SK-N-SH (cell line): Measurements from ENCODE around the gene IL17RA. TPM values are rescaled to one million over a fixed set of nuclear protein-coding genes. Genes with fewer than 3 reads are reported as not detected.

Experiments
- CTCF ChIA-PET: fragments of 300-600, 350-600 bp; formaldehyde crosslinking; extraction: SDS; loops from one replicate; lab custom pipeline; 2021; lab: Yijun Ruan, JAX
- POLR2A ChIA-PET: fragments of 350-600 bp; sonication (Branson Sonifier 250); formaldehyde crosslinking; extraction: SDS; loops from one replicate; lab custom pipeline; 2020; ENCODE audit warnings: antibody characterized with exemption, inconsistent platforms; lab: Yijun Ruan, JAX
- DNase-seq: peaks from one replicate; pipeline ENCODE4 v3.0.0; 2012
- H2AFZ ChIP-seq: fragments of 200-600 bp; sonication (generic); 2 replicates; pipeline ENCODE4 v1.8.1; 2016; ENCODE audit warnings: antibody characterized with exemption, mild to moderate bottlenecking, low read depth
- H3F3A ChIP-seq: fragments of 200-600 bp; sonication (generic); replicated peaks from 2 replicates; pipeline ENCODE3; 2016; ENCODE audit warnings: antibody characterized with exemption, mild to moderate bottlenecking; ENCODE audit not compliant: insufficient read depth
- H3K27ac ChIP-seq, 2 experiments: fragments of 200-500 bp in 1 of 2; fragments of 200-600 bp in 1 of 2; sonication (Bioruptor generic) in 1 of 2; sonication (generic), shearing (Covaris generic) in 1 of 2; 2 replicates each; pipeline versions ENCODE4 v1.5.1 to v1.6.1; 2014 to 2016; ENCODE audit warnings: low read depth in 2 of 2, inconsistent platforms in 1 of 2, low read length in 1 of 2, mild to moderate bottlenecking in 1 of 2, mixed read lengths in 1 of 2
- H3K27me3 ChIP-seq: fragments of 200-600 bp; sonication (generic), shearing (Covaris generic); 2 replicates; pipeline ENCODE4 v1.6.1; 2016; ENCODE audit warnings: mixed run types; ENCODE audit not compliant: insufficient read depth
- H3K36me3 ChIP-seq, 2 experiments: fragments of 200-500 bp in 1 of 2; fragments of 200-600 bp in 1 of 2; sonication (Bioruptor generic) in 1 of 2; sonication (generic) in 1 of 2; replicated peaks in 1 of 2; 2 replicates each; pipeline versions ENCODE3 to v1.5.1; 2014 to 2016; ENCODE audit warnings: low read length in 1 of 2, mild to moderate bottlenecking in 1 of 2; ENCODE audit not compliant: insufficient read depth in 2 of 2, control insufficient read depth in 1 of 2
- H3K4me1 ChIP-seq, 2 experiments: fragments of 200-500 bp in 1 of 2; fragments of 200-600 bp in 1 of 2; sonication (Bioruptor generic) in 1 of 2; sonication (generic), shearing (Covaris generic) in 1 of 2; 2 replicates each; pipeline versions ENCODE4 v1.5.1 to v1.6.1; 2014 to 2016; ENCODE audit warnings: low read depth in 1 of 2, low read length in 1 of 2, mixed run types in 1 of 2; ENCODE audit not compliant: insufficient read depth in 2 of 2, control insufficient read depth in 1 of 2
- H3K4me2 ChIP-seq: fragments of 200-600 bp; sonication (generic), shearing (Covaris generic); 2 replicates; pipeline ENCODE4 v1.6.1; 2017; ENCODE audit warnings: mixed run types
- H3K4me3 ChIP-seq, 2 experiments: fragments of 200-500 bp in 1 of 2; fragments of 200-600 bp in 1 of 2; sonication (Bioruptor generic) in 1 of 2; sonication (generic), shearing (Covaris generic) in 1 of 2; 2 replicates each; pipeline versions ENCODE4 v1.5.1 to v1.8.1; 2014 to 2016; ENCODE audit warnings: low read depth in 2 of 2, inconsistent platforms in 1 of 2, low read length in 1 of 2, mild to moderate bottlenecking in 1 of 2, mixed read lengths in 1 of 2, moderate library complexity in 1 of 2
- H3K79me2 ChIP-seq: fragments of 200-600 bp; sonication (generic); 2 replicates; pipeline ENCODE4 v1.8.1; 2017; ENCODE audit warnings: mild to moderate bottlenecking; ENCODE audit not compliant: insufficient read depth
- H3K9ac ChIP-seq: fragments of 200-600 bp; sonication (generic); 2 replicates; pipeline ENCODE4 v1.6.1; 2017; ENCODE audit warnings: mixed run types
- H3K9me2 ChIP-seq: fragments of 200-600 bp; sonication (generic); 2 replicates; pipeline ENCODE4 v1.6.1; 2017; ENCODE audit warnings: mixed run types
- H3K9me3 ChIP-seq: fragments of 200-600 bp; sonication (generic); 2 replicates; pipeline ENCODE4 v1.6.1; 2017; ENCODE audit warnings: mixed run types, mild to moderate bottlenecking, moderate library complexity
- H4K20me1 ChIP-seq: fragments of 200-600 bp; sonication (generic); 2 replicates; pipeline ENCODE4 v1.6.1; 2017; ENCODE audit warnings: mild to moderate bottlenecking, mixed run types; ENCODE audit not compliant: insufficient read depth
- CHD2 ChIP-seq: fragments of 150-350 bp; IDR thresholded peaks from 2 replicates; pipeline ENCODE4 v1.6.1; 2018; ENCODE audit warnings: low read length; ENCODE audit not compliant: partially characterized antibody
- ELF1 ChIP-seq: IDR thresholded peaks from 2 replicates; pipeline ENCODE4 v1.4.0; 2012
- EP300 ChIP-seq, 2 experiments: IDR thresholded peaks; 2 replicates each; pipeline versions ENCODE4 v1.4.0 to v1.6.1; 2012; ENCODE audit warnings: borderline replicate concordance in 1 of 2, low read depth in 1 of 2, low read length in 1 of 2
- FOSL2 ChIP-seq: IDR thresholded peaks from 2 replicates; pipeline ENCODE4 v1.4.0; 2012; ENCODE audit warnings: low read depth, mild to moderate bottlenecking, moderate library complexity, borderline replicate concordance
- GABPA ChIP-seq: IDR thresholded peaks from 2 replicates; pipeline ENCODE4 v1.4.0; 2012; ENCODE audit warnings: low read depth, mild to moderate bottlenecking
- GATA2 ChIP-seq: sonication (generic); formaldehyde crosslinking; IDR thresholded peaks from 2 replicates; pipeline ENCODE4 v1.5.0; 2020; ENCODE audit warnings: mild to moderate bottlenecking, missing genetic modification reagents
- MEF2A ChIP-seq: IDR thresholded peaks from 2 replicates; pipeline ENCODE4 v1.4.0; 2012; ENCODE audit warnings: low read depth, borderline replicate concordance
- NRF1 ChIP-seq: IDR thresholded peaks from 2 replicates; pipeline ENCODE4 v1.6.1; 2012; ENCODE audit warnings: low read depth, mild to moderate bottlenecking, low read length
- RCOR1 ChIP-seq: fragments of 150-350 bp; IDR thresholded peaks from 2 replicates; pipeline ENCODE4 v1.6.1; 2017; ENCODE audit warnings: antibody characterized with exemption, low read length
- REST ChIP-seq: IDR thresholded peaks from 2 replicates; pipeline ENCODE4 v1.6.1; 2012; ENCODE audit warnings: mild to moderate bottlenecking, low read depth, low read length, moderate library complexity
- SMC3 ChIP-seq: IDR thresholded peaks from 2 replicates; pipeline ENCODE4 v1.6.1; 2012; ENCODE audit warnings: low read depth, low read length, improper control_type of control experiment
- TCF12 ChIP-seq: IDR thresholded peaks from 2 replicates; pipeline ENCODE4 v1.4.0; 2012
- TEAD4 ChIP-seq: IDR thresholded peaks from 2 replicates; pipeline ENCODE4 v1.4.0; 2012; ENCODE audit warnings: mild to moderate bottlenecking, borderline replicate concordance; ENCODE audit not compliant: insufficient read depth
- WGBS: methylation state at CpG from one replicate; pipeline ENCODE4 v1.1.6; 2017; ENCODE audit warnings: low lambda C conversion rate; 5-methylcytosine and 5-hydroxymethylcytosine counted together
- polyA plus RNA-seq, 3 experiments: library from polyadenylated mRNA; depleted of rRNA; stranded (reverse); fragments of >200 nt; gene quantifications; 2 replicates each; pipeline ENCODE4 v1.2.3, GENCODE V29; 2012

IL17RA gene
- polyA plus RNA-seq, 1 of the 3 experiments (the other 2 are of a cell fraction), result 4.5 TPM

- Histone ChIP-seq H2AFZ (no peak overlapping the region), H4K20me1 (no peaks in the 10 kb centered on the region), H3K9me2 (no peaks in the 10 kb centered on the region)
- DNase-seq, result no peak
- WGBS, result 11% methylated on average over 1 of the region's 1 CpG
- POLR2A ChIA-PET, result no interaction called here
- TF ChIP-seq ELF1 (no peak), REST (no peak), GATA2 (CRISPR knock-in tag) (no peak), NRF1 (no peak), CHD2 (no peak), MEF2A (no peak), SMC3 (no peak), RCOR1 (no peak), GABPA (no peak)
- TF ChIP-seq, all 33 proteins: peak for 0
- H3K9me3 ChIP-seq, result no peaks in the 10 kb centered on the region
- no peak overlapping the region for H3K4me3 ChIP-seq
- H3K79me2 ChIP-seq, result no peaks in the 10 kb centered on the region
- CTCF ChIA-PET, result interaction anchor here (0.6 to 7.4 kb wide), 4 partner anchors 15 to 429 kb away, joined by 3 to 90 read pairs (median 13); no protein-coding TSS in a partner anchor
- H3K4me1 ChIP-seq, result no peaks in the 10 kb centered on the region
- H3F3A ChIP-seq, result peaks cover 11% of the 10 kb centered on the region
- no peak overlapping the region for H3K9ac ChIP-seq
- no peak overlapping the region for H3K27ac ChIP-seq
- no peak overlapping the region for H3K4me2 ChIP-seq
- peaks cover 21% of the 10 kb centered on the region for H3K27me3 ChIP-seq
- H3K36me3 ChIP-seq, result no peaks in the 10 kb centered on the region
Observed at GRCh38 chr22:17072877-17073276, 11.9 kb upstream of the IL17RA start.

- Histone ChIP-seq H3K36me3 (no peaks in the 10 kb centered on the region), H3K79me2 (no peaks in the 10 kb centered on the region), H3K9me3 (no peaks in the 10 kb centered on the region), H3K9me2 (no peaks in the 10 kb centered on the region), H3K4me1 (no peaks in the 10 kb centered on the region), H4K20me1 (no peaks in the 10 kb centered on the region), H3K9ac (no peak overlapping the region), H3K27ac (no peak overlapping the region), H3K4me2 (no peak overlapping the region), H2AFZ (no peak overlapping the region), H3K4me3 (no peak overlapping the region), H3K27me3 (peaks cover 17% of the 10 kb centered on the region), H3F3A (peaks cover 11% of the 10 kb centered on the region)
- no peak for DNase-seq
- ChIA-PET CTCF (interaction anchor here (0.7 to 7.4 kb wide), 24 partner anchors 9 to 484 kb away, joined by 3 to 90 read pairs (median 3); no protein-coding TSS in a partner anchor), POLR2A (no interaction called here)
- TF ChIP-seq SMC3, result no peak
Observed at GRCh38 chr22:17074648-17075002, 10.2 kb upstream of the IL17RA start.

GRCh38 chr22:17077255-17077654 lies 7.5 kb upstream of the IL17RA start:
- peaks cover 11% of the 10 kb centered on the region for H3F3A ChIP-seq
- no peaks in the 10 kb centered on the region for H3K9me3 ChIP-seq
- no peak for DNase-seq
- no peaks in the 10 kb centered on the region for H4K20me1 ChIP-seq
- H3K4me2 ChIP-seq, result peak overlapping the region; percentile 16; the same call in 1 of the 2 replicates
- H3K9ac ChIP-seq, result no peak overlapping the region
- ChIA-PET POLR2A (no interaction called here), CTCF (interaction anchor here (1.0 to 2.7 kb wide), 6 partner anchors 8 to 424 kb away, joined by 3 to 26 read pairs (median 7); no protein-coding TSS in a partner anchor)
- no peaks in the 10 kb centered on the region for H3K36me3 ChIP-seq
- TF ChIP-seq SMC3 (no peak), TEAD4 (0 out of 2 replicates have a peak, but pooled peaks have one; percentile 11), FOSL2 (peak; percentile 52; the same call in 1 of the 2 replicates), TCF12 (peak; percentile 67), EP300 (IDR thresholded peaks at IDR 0.05; ENCODE audit: borderline replicate concordance in 1 of 2, low read depth in 1 of 2, low read length in 1 of 2) (peak in 1 of 2 experiments; percentile 20; a peak in 1 of 4 replicates)
- peaks cover 5% of the 10 kb centered on the region for H3K27me3 ChIP-seq
- H3K79me2 ChIP-seq, result no peaks in the 10 kb centered on the region
- no peaks in the 10 kb centered on the region for H3K9me2 ChIP-seq
- H2AFZ ChIP-seq, result peak overlapping the region; percentile 52; the same call in 1 of the 2 replicates
- H3K27ac ChIP-seq, result peak overlapping the region in 1 of 2 experiments; percentile 45; a peak in 1 of 4 replicates
- H3K4me1 ChIP-seq, result no peaks in the 10 kb centered on the region
- H3K4me3 ChIP-seq, result no peak overlapping the region
